ENCODE measurements around the gene SYNGR3.

SYNGR3 gene

DNA sequence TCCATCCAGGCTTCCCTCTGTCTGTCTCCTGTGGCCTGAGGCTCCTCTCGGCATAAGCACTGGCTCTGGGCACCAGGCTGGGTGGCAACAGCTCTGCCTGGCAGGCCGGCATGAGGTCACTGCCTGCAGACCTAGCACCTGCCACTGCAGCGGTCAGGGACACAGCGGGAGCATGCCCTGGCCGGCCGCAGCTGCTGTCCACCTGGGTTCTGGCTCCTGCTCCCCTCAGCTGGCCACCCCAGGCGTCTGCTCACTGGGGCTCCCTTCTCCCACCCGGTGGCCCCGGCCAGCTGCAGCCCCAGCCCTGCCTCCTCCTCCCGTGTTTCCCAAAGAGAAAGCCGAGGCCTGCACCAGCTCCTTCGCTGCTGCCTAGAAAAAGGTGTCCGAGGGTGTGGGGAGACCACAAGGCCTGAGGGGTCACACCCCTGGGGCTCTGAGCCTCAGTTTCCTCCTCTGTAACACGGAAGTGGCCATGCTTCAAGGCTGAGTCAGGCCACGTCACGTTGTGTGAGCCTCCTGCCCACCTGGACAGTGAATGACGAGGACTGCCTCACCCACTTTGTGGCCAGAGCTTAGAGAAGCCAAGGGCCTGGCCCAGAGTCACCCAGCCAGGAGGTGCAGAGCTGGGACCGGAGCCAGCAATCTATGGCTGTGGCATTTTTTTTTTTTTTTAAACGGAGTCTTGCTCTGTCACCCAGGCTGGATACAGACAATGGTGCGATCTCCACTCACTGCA, 51.2 kb downstream of the SYNGR3 start:
- DNase-seq (ENCODE audit: low read depth in 2 of 2) = no peak

DNA sequence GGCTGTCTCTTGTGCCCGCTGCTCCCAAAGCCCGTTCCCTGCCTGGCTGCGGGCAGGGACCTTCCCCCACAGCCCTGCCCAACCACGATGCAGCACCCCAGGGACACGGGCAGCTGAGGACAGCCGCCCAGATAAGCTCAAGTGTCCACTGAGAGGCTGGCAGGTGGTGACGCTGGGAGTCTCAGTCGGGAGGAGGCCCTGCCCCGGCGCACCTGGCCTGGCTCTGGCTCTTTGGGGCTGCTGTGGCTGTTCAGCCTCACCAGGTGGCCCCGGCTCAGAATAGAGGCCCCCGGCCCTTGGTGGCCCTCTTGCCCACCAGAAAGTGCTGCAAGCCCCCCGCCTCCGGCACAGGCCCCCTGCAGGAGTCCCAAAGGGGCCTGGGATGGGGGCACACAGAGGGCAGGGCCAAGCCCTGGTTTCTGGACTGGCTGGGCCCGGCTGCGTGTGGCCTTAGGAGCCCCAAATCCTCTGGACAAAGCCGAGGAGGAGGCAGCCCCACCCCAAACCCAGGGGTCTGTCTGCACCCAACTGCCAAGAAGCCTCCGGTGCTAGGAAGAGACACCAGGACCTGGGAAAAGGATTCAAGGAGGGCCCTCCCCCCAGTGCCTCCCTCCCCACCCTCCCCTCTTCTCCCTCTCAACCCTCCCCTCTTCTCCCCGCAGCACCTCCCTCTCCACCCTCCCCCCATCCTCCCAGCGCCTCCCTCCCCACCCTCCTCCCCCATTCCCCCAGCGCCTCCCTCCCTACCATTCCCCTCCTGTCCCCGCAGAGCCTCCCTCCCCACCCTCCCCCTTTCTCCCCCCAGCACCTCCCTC, 52.6 kb downstream of the SYNGR3 start:
- no peak for DNase-seq (ENCODE audit: low read depth in 2 of 2)

DNA sequence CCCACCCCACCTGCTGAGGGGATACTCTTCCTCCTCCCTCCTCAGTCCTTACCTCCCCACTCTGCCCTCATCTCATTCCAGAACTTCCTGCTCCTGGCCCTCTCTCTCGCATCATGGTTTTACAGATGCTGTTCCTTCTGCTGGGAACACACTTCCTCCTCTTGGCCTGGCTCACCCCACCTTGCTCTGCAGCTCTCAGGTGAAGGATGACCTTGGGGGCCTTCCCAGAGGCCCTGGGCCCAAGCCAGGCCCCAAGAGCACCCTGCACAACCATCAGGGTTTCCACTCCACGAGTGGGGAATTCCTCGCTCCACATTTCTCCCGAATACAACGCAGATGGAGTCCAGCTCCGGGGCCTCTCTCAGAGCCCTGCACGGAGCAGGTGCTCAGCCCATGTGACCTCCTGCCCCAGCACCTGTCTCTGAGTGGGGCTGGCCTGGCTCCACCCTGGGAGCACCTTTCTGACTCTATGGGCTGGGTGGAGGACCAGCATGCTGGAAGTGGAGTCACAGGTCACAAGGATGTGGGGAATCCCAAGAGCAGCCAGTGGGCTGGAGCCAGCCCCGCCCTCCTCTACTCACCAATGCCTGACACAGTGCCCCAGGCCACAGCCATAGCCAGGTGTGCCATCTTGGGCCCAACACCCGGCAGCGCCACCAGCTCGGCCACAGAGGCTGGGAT, 53.4 kb downstream of the SYNGR3 start:
- DNase-seq (ENCODE audit: low read depth in 2 of 2) = no peak

Measured in stimulated activated CD8-positive, alpha-beta memory T cell treated with anti-CD3 and anti-CD28 coated beads, Interleukin-15, amount 100 ng/mL, for 4 hours (primary cell).